Kidney epithelial cell (primary cell): ENCODE results near the gene SBSN. TPM values are rescaled to one million over a fixed set of nuclear protein-coding genes. Genes with fewer than 3 reads are reported as not detected.

ENCODE experiments used
- DNase-seq: peaks from one replicate; pipeline ENCODE4 v3.0.0-alpha.2; 2010; ENCODE audit warnings: low read depth
- H3K27me3 ChIP-seq: 2 replicates; pipeline ENCODE4 v1.6.0; 2011; ENCODE audit warnings: low read length; ENCODE audit not compliant: control insufficient read depth, insufficient read depth
- H3K36me3 ChIP-seq: 2 replicates; pipeline ENCODE4 v1.5.1; 2011; ENCODE audit warnings: low read length; ENCODE audit not compliant: control insufficient read depth, insufficient read depth
- H3K4me3 ChIP-seq: 2 replicates; pipeline ENCODE4 v1.5.1; 2011; ENCODE audit warnings: low read depth, mild to moderate bottlenecking, control low read depth, low read length
- CTCF ChIP-seq: IDR thresholded peaks from 2 replicates; pipeline ENCODE4 v1.5.1; 2011; ENCODE audit warnings: mild to moderate bottlenecking, moderate library complexity, low read length, control low read depth, inconsistent platforms; ENCODE audit not compliant: insufficient read depth, poor library complexity, severe bottlenecking
- total RNA-seq: library from RNA; depleted of rRNA; stranded (reverse); fragments of >200 nt; gene quantifications from 2 replicates; pipeline ENCODE4 v1.2.3, GENCODE V29; 2015

The SBSN gene
- total RNA-seq, 1 donor from 2014 or later, result not detected

- no peak for DNase-seq
- H3K27me3 ChIP-seq, result peaks cover 7% of the 10 kb centered on the region
- H3K4me3 ChIP-seq, result no peak overlapping the region
- peaks cover 3% of the 10 kb centered on the region for H3K36me3 ChIP-seq
- TF ChIP-seq CTCF, result no peak
Observed at GRCh38 chr19:35551091-35551810, 23.1 kb upstream of the SBSN start.

GRCh38 chr19:35549879-35550523, 21.9 kb upstream of the SBSN start:
- Histone ChIP-seq H3K27me3 (peaks cover 2% of the 10 kb centered on the region), H3K4me3 (no peak overlapping the region), H3K36me3 (peaks cover 3% of the 10 kb centered on the region)
- no peak for TF ChIP-seq CTCF
- DNase-seq, result no peak

- Histone ChIP-seq H3K36me3 (peaks cover 3% of the 10 kb centered on the region), H3K4me3 (no peak overlapping the region), H3K27me3 (no peaks in the 10 kb centered on the region)
- DNase-seq, result no peak
- TF ChIP-seq CTCF, result peak; percentile 66
Observed at GRCh38 chr19:35549174-35549788, 21.2 kb upstream of the SBSN start.

- Histone ChIP-seq H3K36me3 (peaks cover 3% of the 10 kb centered on the region), H3K27me3 (no peaks in the 10 kb centered on the region), H3K4me3 (peak overlapping the region; percentile 79)
- no peak for DNase-seq
- TF ChIP-seq CTCF, result no peak
Observed at GRCh38 chr19:35546532-35546931, 18.4 kb upstream of the SBSN start.

- peaks cover 3% of the 10 kb centered on the region for H3K36me3 ChIP-seq
- DNase-seq, result no peak
- no peak for TF ChIP-seq CTCF
- peak overlapping the region; percentile 79 for H3K4me3 ChIP-seq
- H3K27me3 ChIP-seq, result no peaks in the 10 kb centered on the region
Observed at GRCh38 chr19:35545855-35546381, 17.8 kb upstream of the SBSN start.
